Measurements from ENCODE around the gene SPINDOC.
A peak's percentile ranks its signal among the peaks of the same experiment; 100 is the strongest.

SPINDOC gene

DNA sequence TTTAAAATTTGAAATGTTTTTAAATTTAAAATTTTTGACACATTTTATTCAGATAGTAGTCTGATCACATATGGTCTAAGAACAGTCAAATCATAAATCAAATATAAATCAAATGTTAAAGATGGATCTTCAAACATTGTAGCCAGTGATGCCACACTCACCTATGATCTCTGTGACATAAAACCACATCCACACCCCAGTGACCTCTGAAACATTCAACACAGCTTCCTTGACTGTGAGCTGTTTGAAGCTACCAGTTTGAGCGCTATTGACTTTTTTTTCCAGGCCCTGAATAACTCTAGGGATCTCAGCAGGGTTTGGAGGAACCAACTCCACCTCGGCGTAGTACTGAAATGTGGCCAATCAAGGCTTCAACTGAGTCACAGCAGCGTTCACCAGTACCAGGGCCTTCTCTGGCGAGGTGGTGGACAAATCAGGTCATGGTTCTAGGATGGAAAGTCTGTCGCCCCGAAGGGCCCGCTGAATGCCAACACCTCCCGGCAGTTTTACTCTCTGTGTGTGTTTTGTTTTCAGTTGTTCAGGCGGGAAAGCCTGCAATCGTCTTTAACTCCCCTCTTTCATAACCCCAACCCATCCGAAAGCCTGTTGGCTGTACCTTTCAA, 21.4 kb downstream of the SPINDOC start:
- DNase-seq, result no peak

DNA sequence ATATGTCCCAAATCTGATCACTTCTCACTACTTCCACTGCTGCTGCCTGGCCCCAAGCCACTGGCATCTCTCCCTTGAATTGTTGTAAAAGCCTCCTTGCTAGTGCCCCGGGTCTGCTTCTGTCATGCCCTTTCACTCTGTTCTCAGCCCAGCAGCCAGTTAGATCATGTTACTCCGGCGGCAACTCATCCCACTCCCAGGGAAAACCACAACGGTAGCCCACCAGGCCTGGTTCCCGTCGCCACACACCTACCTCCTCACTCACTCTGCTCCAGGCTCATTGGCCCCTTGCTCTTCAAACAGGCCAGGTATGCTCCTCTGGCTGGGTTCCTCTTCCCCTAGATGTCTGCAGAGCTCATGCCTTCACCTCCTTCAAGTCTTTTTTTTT, 21.9 kb downstream of the SPINDOC start:
- no peak for DNase-seq

DNA sequence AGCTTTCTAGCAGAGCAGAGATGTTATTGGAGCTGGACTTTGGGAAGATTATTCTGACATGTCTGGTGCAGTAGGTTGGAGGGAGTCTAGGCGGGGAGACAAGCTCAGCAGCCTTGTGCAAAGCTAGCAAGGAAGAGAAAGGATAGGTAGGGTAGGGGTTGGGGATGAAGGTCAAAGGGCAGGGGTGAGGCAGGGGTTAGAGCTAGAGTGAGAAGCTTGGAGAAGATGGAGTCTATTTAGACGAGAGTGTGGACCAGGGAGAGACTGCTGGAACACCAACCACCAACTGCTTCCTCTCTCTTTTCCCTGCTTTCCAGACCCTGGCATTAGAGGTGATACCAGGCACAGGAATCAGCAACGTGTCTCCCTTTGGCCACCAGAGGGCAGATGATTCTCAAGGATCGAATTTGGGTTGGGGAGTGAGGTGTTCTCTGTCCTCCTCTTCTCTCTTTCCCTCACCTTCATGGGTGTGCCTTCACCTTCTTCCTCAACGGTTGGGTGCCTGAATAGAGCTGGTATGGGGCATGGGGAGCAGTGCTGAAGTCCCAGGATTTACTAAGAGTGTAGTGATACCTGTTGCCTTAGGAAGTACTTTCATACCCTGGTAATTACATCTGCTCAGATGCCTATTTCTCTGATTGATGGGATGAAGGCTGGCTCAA, 23.9 kb downstream of the SPINDOC start:
- peak; percentile 83 for DNase-seq

DNA sequence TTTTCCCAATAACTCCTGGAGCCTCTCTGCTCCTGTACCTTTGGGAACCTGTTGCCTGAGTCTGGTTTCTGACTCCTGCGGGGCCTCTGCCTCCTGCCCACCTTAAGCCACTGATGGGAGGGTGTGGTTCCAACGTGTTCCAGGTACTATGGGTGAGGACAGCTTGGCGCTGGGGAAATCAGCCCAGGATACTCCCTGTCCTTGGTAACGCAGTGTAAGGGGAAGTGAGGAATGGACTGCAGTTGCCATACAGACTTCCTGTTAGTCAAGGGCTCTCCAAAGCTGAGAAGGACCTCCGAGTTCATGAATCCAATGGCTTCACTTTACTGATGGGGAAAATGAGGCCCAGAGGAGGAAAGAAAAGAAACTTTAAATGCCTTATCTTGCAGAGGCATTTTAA, 24.5 kb downstream of the SPINDOC start:
- DNase-seq, result no peak

DNA sequence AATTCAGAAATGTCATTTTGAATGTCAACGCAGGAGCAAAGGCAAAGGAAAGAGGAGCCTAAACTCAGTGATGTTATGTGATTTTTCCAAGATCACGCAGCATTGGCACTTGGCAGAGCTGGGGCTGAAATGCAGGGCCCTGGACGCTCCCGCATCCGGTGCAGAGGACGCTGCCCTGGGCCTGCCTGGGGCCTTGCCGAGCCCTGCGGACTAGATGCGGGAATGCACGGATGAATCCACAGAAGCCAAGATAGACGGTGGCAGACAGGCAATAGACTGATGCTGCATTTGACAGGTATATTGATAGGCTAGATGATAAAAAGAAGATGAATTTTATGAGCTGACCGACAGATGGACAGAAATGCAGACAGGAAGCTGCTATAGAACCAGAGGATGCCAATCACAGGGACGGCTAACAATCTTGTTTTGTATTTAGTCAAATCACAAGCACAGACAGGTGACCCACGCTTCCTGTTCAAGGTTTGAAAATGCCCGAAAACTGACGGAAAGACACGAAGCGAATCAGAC, 25.0 kb downstream of the SPINDOC start:
- no peak for DNase-seq

DNA sequence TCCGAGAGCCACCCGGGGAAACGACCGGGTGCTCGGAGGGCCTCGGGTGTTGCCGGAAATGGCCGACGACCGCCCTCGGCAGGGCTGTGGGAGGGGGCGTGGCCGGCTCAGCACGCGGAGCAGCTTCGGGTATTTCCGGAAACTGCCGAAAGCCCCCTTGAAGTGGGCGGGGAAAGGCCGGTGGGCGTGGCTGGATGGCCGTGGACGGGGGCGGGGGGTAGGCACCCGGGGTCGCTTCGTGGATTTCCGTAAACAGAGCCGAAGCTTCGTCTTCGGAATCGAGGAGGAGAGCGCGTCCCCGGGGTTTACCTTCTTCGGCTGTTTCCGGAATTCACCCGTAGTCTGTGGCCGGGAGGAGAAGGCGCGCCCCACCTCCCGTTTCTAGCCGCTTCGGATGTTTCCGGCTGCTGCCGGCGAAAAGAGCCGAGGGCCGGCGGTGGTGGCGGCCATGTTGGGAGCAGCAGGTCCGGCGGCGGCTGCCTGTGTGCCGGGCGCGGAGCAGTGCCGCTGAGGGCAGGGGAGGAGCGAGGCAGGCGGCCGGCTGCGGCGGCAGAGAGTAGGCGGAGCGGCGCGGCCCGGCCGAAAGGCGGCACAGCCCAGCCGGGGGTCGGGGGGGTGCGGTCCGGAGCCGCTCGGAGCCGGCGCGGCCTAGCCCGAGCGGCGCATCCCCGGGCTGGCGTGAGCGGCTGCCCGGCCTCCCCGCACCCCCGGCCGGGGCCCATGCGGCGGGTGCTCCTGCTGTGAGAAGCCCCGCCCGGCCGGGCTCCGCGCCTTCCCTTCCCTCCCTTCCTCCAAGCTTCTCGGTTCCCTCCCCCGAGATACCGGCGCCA, 25.6 kb downstream of the SPINDOC start, which contains the start of gene MARK2:
MARK2 (plus strand) TSS at position 433 of the 830 bp plus-strand sequence; CDS start at position 830, 397 bp downstream.
- DNase-seq, result peak; percentile 99

DNA sequence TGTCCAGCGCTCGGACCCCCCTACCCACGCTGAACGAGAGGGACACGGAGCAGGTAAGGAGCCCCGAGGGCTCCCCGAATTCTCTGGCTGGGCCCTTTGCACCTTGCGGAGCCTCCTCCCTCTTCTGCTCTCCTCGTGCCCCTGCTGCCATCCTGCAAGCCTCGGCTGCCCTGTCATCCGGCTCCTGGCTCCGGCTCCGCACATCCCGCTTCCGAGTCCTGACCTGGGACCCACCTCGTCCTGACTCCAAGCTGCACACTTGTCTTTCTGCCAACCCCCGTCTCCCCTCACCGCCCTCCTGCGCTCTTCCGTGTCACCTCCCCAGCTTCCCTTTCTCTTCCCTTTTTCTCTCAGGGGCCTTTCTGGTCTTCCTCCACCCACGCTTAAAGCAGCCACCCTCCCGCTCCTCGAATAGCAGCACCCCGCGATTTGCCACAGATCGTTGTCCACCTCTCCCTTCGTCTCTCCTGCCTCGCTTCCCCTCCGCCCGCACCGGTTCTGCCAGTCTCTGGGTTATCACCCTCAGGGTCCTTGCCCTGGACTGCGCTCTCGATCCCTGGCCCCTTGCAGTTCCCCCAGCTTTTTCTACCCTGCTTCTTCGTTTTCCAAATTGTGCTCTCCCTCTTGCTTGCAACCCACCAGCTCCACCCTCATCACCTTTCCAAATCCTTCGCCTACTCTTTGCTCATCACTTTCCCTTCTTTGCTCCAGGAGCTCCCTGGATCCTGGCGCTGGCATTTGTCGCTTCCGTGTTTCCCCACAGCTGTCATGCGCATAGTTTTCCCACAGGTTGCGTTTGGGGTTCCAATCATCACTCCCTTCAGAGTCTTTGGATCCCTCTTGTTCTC, 26.5 kb downstream of the SPINDOC start:
- DNase-seq, result peak; percentile 61

DNA sequence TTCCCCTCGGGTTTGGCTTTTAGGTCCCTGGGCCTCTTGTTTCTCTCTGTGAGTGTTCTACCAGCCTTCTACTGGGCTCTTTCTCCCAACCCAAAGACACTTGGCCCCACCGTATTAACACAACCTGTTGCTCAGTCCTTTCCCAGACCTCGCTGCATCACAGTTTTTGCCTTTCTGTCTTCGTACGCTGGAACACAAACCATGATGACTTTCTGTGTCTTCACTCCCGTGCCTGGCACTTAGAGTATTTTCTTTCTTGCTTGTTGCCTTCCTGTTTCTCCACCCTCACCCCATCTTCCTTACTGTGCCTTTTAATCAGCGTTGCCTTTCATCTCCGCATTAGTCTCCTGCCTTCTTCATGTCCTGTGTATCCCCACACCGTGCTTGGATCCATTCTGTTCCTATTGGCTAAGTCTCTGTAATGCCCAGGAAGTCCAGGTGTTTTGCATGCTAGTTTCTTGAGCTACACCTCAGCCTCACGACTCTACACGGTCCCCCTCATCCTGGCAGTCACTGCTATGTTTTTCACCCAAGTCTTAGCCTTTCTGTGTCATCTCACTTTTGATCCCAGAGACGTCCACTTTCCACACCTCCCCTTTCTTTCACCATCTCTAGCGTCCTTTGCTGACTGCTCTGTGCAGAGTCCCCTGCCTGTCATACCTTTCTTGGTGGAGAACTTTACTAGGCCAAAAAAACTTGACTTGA, 27.3 kb downstream of the SPINDOC start:
- no peak for DNase-seq

DNA sequence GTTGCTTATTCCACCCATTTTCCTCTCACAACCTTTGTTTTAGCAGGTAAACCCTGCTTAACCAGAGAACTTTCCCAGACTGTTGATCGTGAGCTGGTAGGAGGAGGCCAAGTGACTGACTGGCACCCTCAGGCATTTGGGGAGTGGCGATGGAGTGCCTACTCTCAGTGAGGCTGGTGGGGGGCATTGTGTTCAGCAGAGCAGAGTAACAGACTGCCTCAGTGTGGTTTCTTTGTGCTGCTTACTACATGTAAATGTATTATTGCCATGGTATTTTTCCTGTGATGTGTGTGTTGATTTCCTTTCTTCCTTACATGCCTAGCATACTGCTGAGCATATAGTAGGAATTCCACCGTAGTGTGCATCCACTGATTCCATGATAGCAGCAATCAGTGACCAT, 28.3 kb downstream of the SPINDOC start:
- DNase-seq, result no peak

DNA sequence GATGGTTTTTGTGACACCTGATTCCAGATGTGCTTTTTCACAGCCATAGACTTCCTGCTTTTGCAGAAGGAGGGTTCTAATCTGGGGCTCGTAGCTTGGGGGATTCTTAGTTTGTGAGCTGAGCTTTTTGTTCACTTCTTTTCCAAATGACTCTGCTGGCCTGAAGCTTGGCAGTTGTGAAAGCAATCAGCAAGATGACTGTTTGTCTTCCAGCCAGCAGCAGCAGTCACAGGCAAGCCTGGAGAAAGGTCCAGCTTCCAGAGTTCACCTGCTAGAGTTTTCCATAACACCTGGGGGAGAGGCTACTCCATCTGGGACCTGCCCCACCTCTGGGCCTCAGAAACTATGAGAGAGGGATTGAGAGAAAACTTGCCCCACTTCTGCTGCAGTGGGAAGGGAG, 29.8 kb downstream of the SPINDOC start:
- no peak for DNase-seq

DNA sequence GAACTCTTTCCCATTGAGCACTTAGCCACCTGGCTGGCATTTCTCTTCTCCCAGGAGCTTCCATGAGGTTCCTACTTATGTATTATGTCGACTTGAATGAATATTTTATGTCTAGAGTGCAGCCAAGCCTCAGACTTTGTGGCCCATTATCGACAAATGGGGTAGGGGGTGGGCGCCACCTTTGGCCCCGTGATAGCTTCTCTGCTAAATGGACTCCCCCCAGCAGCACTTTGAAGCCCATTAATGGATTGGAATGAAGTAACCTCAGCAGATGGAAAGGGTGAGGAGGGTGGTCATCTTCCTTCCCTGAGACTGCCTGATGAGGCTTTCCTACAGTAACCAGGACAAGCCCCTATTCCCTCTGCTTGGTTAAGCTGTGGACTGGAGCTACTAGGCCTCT, 31.6 kb downstream of the SPINDOC start:
- no peak for DNase-seq

DNA sequence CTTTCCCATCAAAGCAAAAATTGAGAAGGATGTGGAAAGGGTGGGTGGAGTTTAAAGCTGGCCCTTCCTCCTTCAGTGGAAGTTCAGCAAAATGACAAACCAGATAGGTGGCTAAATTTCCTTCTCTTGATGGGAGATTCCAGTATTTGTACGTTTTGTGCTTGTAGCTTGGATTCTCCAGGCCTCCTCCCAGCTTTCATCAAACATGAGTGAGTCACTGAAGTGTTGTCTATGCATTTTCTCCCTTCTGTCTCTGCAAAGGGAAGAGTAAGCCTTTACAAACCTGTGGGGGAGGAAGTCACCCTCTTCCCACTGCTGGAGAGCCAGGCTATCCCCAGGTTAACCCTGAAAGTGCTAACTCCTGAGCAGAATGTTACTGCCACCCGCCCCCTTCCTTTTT, 32.0 kb downstream of the SPINDOC start:
- no peak for DNase-seq

DNA sequence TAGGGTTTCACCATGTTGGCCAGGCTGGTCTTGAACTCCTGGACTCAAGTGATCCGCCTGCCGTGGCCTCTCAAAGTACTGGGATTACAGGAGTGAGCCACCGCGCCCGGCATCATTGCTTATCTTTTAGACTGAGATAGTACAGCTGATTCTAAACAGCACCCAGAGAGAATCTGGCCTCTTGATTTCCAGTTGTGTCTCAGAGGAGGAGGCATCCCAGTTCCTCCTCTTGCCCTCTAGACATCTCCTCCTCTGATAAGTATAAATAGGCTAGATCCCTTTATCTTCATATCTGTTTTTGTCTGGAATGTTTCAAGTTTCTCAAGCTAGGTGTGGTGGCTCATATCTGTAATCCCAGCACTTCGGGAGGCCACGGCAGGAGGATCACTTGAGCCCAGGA, 32.7 kb downstream of the SPINDOC start:
- DNase-seq, result no peak

DNA sequence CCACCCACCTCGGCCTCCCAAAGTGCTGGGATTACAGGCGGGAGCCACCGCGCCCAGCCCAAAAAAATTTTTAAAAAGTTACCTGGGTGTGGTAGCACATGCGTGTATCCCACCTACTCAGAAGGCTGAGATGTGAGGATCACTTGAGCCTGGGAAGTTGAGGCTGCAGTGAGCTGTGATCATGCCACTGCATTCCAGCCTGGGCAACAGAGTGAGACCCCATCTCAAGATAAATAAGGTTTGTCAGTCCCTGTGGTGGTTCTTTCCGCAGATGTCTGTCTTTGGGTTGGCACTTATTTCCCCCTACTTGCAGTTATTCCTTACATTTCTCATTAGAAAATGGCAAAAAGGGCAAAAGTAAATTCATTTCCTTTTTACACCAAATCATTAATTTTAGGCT, 33.6 kb downstream of the SPINDOC start:
- DNase-seq, result no peak

DNA sequence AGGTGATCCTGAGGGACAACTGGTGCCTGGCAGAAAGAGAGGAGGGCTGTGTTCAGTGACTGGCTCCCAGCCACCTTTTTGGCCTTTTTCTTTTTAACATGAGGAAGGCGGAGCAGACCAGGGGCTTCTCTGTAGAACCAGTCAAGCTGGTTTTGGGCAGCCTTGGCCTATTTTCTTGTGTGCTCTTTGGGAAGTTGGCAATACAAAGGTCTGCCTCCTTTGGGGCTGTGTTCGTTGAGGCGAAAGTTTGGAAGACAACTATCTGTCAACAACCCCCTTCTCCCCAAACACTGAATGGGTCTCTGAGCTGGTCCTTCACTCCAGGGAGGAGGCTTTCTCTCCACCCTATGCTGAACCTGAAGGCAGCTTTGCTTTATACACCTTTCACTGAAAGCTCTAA, 34.1 kb downstream of the SPINDOC start:
- no peak for DNase-seq

DNA sequence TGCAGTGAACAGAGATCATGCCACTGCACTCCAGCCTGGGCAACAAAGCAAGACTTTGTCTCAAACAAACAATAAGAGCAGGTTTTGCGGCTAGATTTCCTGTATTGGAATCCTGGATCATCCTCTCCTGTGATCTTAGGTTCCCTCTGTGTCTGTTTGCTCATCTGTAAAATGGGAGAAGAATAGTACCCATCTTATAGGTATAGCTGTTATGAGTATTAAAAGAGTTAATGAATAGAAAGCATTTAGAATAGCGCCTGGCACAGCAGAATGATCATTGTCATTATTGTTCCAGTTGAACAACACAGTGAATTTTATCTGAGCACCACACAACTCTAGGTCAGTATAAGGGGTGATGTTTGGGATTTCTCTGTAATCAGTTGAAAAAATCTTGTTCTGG, 36.4 kb downstream of the SPINDOC start:
- DNase-seq, result no peak

DNA sequence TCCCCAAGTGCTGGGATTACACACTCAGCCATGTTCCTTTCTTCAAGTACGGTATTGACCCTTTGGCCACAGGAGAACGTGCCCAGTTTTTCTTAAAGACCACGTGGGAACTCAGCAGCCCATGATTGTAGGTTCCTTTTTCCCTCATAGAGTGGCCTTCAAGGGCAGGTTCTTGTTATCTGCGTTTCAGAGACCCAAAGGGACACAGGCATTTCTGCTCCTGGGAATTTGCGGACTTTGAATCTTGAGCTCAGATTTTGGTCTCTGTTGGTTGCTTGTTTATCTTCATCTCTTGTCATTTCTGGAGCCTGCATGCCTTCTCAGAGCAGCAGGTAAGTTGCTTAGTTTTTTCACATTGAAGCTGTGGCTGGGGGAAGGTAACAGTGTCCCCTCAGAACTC, 37.7 kb downstream of the SPINDOC start:
- no peak for DNase-seq

DNA sequence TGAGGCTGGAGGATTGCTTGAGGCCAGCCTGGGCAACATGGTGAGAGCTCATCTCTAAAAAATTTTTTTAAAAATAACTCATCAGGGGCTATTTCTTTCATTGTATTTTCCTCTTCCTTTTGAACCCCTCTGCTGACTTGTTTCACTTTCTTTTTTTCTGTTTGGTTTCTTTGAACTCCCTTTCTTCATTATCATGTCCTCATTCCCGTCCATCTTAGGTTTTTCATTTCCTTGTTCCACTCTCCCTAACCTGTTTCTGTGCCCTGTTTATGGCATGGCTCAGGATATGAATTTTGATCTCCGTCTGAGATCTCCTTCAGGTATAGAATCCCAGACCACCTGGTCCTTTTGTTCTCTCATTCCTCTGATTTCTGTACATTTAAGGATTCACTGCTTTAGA, 38.1 kb downstream of the SPINDOC start:
- no peak for DNase-seq

DNA sequence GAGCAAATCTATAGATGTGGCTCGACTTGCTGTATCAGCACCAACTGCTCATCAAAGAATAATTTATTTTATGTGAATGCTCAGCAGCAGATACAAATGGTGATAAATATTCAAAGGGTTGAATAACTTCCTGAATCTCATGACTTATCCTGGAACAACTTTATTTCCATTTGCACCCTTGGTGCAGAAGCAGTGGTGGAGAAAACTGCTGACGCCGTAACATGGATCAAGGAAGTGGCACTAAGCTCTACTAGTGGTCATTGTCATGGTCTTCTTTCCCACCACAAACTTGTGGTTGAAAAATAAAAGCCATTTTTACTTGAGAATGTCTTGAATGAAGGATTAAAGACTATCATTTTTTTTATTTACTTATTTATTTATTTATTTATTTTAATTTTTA, 40.2 kb downstream of the SPINDOC start:
- no peak for DNase-seq

DNA sequence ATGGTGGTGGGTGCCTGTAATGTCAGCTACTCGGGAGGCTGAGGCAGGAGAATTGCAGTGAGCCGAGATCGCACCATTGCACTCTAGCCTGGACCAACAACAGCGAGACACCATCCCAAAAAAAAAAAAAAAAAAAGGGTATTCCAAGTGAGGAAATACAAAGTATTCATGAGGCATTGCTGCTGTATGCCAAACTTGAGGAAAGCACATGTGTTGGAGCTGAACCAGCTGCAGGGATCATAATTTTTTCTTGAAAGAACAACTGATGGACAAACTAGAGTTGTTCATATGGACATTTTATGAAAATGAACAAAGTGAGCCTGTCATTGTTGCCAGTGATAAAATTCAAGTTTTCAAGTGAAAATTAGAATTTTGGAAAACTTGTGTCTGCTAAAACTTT, 41.4 kb downstream of the SPINDOC start:
- DNase-seq, result no peak

DNA sequence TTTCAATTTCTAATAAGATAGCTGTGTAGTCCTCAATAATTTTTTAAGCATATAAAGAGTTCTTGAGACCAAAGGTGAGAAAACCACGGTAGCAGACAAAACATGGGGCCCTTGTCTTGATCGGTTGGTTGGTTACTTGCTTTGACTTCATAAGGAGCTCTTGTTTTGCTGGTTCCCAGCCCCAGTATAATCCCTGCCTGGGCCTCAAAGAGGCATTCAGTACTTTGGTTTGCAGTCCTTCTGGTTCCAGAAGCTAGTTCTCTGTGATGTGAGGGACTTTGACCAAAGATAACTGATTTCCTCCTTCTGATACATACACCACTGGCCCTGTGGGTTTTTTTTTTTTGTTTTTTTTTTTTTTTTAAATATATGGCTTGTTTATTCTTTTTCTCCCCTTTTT, 42.7 kb downstream of the SPINDOC start:
- no peak for DNase-seq
